Neuronal stem cell (in vitro differentiated cells): Measurements from ENCODE around the gene PPP2R1B.

ENCODE experiments used
- DNase-seq: peaks from one replicate; pipeline ENCODE4 v3.0.0-alpha.2; 2013; ENCODE audit warnings: low spot score
- H2AFZ ChIP-seq: one replicate; pipeline ENCODE4 v1.6.1; 2013; ENCODE audit warnings: mild to moderate bottlenecking, low read length, inconsistent platforms
- H2AK5ac ChIP-seq: 2 replicates; pipeline ENCODE4 v1.6.1; 2013; ENCODE audit warnings: low read depth, mild to moderate bottlenecking, inconsistent platforms, low read length, moderate library complexity, mixed read lengths
- H2BK120ac ChIP-seq: 2 replicates; pipeline ENCODE4 v1.6.1; 2013; ENCODE audit warnings: low read depth, mild to moderate bottlenecking, inconsistent platforms, low read length, moderate library complexity, mixed read lengths
- H2BK12ac ChIP-seq: one replicate; pipeline ENCODE4 v1.6.1; 2013; ENCODE audit warnings: low read length, inconsistent platforms
- H2BK15ac ChIP-seq: 2 replicates; pipeline ENCODE4 v1.6.1; 2013; ENCODE audit warnings: mild to moderate bottlenecking, low read length, inconsistent platforms, mixed read lengths
- H2BK5ac ChIP-seq: one replicate; pipeline ENCODE4 v1.6.1; 2013; ENCODE audit warnings: inconsistent platforms, mild to moderate bottlenecking, low read length, moderate library complexity
- H3K14ac ChIP-seq: one replicate; pipeline ENCODE4 v1.6.1; 2013; ENCODE audit warnings: low read length, inconsistent platforms
- H3K18ac ChIP-seq: 2 replicates; pipeline ENCODE4 v1.6.1; 2013; ENCODE audit warnings: low read length, inconsistent platforms
- H3K23ac ChIP-seq: 2 replicates; pipeline ENCODE4 v1.6.1; 2013; ENCODE audit warnings: low read depth, mild to moderate bottlenecking, mixed read lengths, low read length, inconsistent platforms; ENCODE audit not compliant: poor library complexity
- H3K27ac ChIP-seq: replicated peaks from 3 replicates; pipeline ENCODE4 v1.5.1; 2013; ENCODE audit warnings: low read length, inconsistent platforms
- H3K27me3 ChIP-seq, 3 experiments: 2 replicates each; pipeline ENCODE4 v1.6.1; 2013; ENCODE audit warnings: low read length in 3 of 3, mild to moderate bottlenecking in 2 of 3, inconsistent platforms in 1 of 3, low read depth in 1 of 3, mixed read lengths in 1 of 3, moderate library complexity in 1 of 3; ENCODE audit not compliant: control insufficient read depth in 3 of 3, insufficient read depth in 3 of 3
- H3K36me3 ChIP-seq, 2 donors: replicated peaks in 1 of 2; 2 replicates each; pipeline ENCODE4 v1.6.1; 2013; ENCODE audit warnings: low read length in 2 of 2; ENCODE audit not compliant: control insufficient read depth in 2 of 2, insufficient read depth in 2 of 2
- H3K4ac ChIP-seq: 2 replicates; pipeline ENCODE4 v1.6.1; 2013; ENCODE audit warnings: inconsistent platforms, mild to moderate bottlenecking, low read length, moderate library complexity
- H3K4me1 ChIP-seq, 2 donors: 1 replicate in 1 of 2; 2 replicates in 1 of 2; pipeline ENCODE4 v1.6.1; 2013; ENCODE audit warnings: low read length in 2 of 2, low read depth in 1 of 2; ENCODE audit not compliant: control insufficient read depth in 2 of 2, insufficient read depth in 1 of 2
- H3K4me2 ChIP-seq: one replicate; pipeline ENCODE4 v1.6.1; 2013; ENCODE audit warnings: mild to moderate bottlenecking, low read length, inconsistent platforms; ENCODE audit not compliant: insufficient read depth, poor library complexity, severe bottlenecking
- H3K4me3 ChIP-seq, 2 donors: 2 replicates each; pipeline ENCODE4 v1.5.1; 2013; ENCODE audit warnings: low read length in 2 of 2, mild to moderate bottlenecking in 2 of 2, inconsistent platforms in 1 of 2, moderate library complexity in 1 of 2
- H3K79me1 ChIP-seq: one replicate; pipeline ENCODE4 v1.6.1; 2013; ENCODE audit warnings: low read depth, mild to moderate bottlenecking, inconsistent platforms, low read length, moderate library complexity
- H3K9ac ChIP-seq: one replicate; pipeline ENCODE4 v1.6.1; 2013; ENCODE audit warnings: mild to moderate bottlenecking, low read depth, low read length, inconsistent platforms; ENCODE audit not compliant: poor library complexity
- H3K9me3 ChIP-seq, 2 donors: replicated peaks in 1 of 2; 2 replicates each; pipeline versions ENCODE3 to v1.6.1; 2013; ENCODE audit warnings: low read length in 2 of 2, mild to moderate bottlenecking in 2 of 2, inconsistent platforms in 1 of 2, low read depth in 1 of 2, mixed read lengths in 1 of 2, moderate library complexity in 1 of 2; ENCODE audit not compliant: control insufficient read depth in 2 of 2, insufficient read depth in 1 of 2
- H4K8ac ChIP-seq: one replicate; pipeline ENCODE4 v1.6.1; 2013; ENCODE audit warnings: low read depth, mild to moderate bottlenecking, inconsistent platforms, low read length, moderate library complexity
- H4K91ac ChIP-seq: one replicate; pipeline ENCODE4 v1.6.1; 2013; ENCODE audit warnings: low read length, low read depth, mild to moderate bottlenecking, inconsistent platforms; ENCODE audit not compliant: poor library complexity
- WGBS, 2 donors: extraction: QIAGEN DNeasy Blood & Tissue Kit; methylation state at CpG; one replicate each; pipeline ENCODE4 v1.1.7; 2013; ENCODE audit warnings: missing lambda C conversion rate in 2 of 2, mixed read lengths in 1 of 2; ENCODE audit not compliant: insufficient read length in 2 of 2, insufficient replicate concordance in 1 of 2; ENCODE audit errors: extremely low coverage in 2 of 2; 5-methylcytosine and 5-hydroxymethylcytosine counted together

The PPP2R1B gene

DNA sequence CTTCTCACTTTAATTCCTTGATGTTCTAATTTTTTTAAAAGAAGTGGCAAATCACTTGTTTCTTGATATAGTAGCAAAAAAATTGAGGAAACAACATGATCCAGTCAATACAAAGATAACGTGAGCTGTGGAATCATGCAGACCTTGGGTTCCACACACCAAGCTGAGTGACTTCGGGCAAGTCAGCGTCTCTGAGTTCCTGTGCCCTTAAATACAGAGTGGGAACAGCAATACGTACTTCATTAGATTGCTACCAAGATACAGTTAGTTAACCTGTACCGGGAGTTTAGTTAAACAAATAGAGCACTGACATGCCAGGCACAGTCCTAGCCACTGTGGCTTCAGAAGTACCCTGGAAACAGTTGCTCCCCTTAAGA lies 58.5 kb downstream of the PPP2R1B start:
- Histone ChIP-seq H3K4me2 (no peak overlapping the region), H4K8ac (no peak overlapping the region), H3K36me3 (peaks cover 15 to 86% of the 10 kb centered on the region in 2 donors), H3K14ac (no peak overlapping the region), H3K4me3 (no peak overlapping the region), H2BK5ac (no peak overlapping the region), H3K79me1 (no peaks in the 10 kb centered on the region), H3K9me3 (no peaks in the 10 kb centered on the region), H3K27ac (no peak overlapping the region), H3K9ac (no peak overlapping the region), H2AK5ac (no peak overlapping the region), H2AFZ (no peak overlapping the region), H2BK120ac (no peak overlapping the region), H3K23ac (no peak overlapping the region), H2BK15ac (no peak overlapping the region), H3K18ac (no peak overlapping the region), H3K4me1 (no peaks in the 10 kb centered on the region), H3K4ac (no peak overlapping the region), H3K27me3 (no peaks in the 10 kb centered on the region), H4K91ac (no peak overlapping the region), H2BK12ac (no peak overlapping the region)
- WGBS, 2 donors = no CpG with 5 or more reads among the region's 5 CpGs
- DNase-seq = no peak

DNA sequence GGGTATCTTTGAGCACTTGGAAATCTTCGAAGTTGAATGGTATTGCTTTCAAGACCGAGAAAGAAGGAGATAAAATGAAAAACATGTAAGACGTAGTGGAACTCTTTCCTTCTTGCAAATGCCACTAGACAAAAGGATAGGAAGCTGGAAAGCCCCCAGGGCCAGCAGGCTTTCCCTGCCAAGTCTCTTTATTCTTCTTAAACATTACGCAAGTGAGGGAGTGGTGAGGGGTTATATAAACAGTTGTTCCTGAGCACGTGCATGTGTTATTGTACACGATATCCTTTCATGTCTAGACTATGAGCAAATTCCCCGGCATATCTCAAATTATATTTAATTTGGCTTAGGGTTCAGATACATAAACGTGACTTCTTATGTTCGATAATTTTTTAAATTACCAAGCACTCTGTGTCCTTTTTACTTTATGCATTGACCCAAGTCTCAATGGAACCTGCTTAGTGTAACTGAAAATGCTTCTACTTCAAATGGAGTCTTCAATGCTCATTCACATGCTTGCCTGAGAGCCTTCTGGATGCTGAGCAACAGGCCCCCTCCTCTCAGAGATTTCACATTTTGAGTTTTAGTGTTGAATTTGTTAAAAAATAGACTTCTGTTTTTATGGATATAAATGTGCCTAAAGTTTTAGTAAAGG lies 59.0 kb downstream of the PPP2R1B start:
- H4K8ac ChIP-seq = no peak overlapping the region
- H3K9ac ChIP-seq = no peak overlapping the region
- no peaks in the 10 kb centered on the region for H3K4me1 ChIP-seq
- no peak overlapping the region for H3K4me2 ChIP-seq
- H2AFZ ChIP-seq = no peak overlapping the region
- no peak overlapping the region for H3K4ac ChIP-seq
- no peak for DNase-seq
- H2BK15ac ChIP-seq = no peak overlapping the region
- H3K4me3 ChIP-seq = no peak overlapping the region
- H3K23ac ChIP-seq = no peak overlapping the region
- H3K27ac ChIP-seq = no peak overlapping the region
- H4K91ac ChIP-seq = no peak overlapping the region
- no CpG with 5 or more reads among the region's 9 CpGs for WGBS, 2 donors
- H2BK5ac ChIP-seq = no peak overlapping the region
- H3K79me1 ChIP-seq = no peaks in the 10 kb centered on the region
- H3K36me3 ChIP-seq = peaks cover 13 to 84% of the 10 kb centered on the region in 2 donors
- no peaks in the 10 kb centered on the region for H3K27me3 ChIP-seq
- no peaks in the 10 kb centered on the region for H3K9me3 ChIP-seq
- no peak overlapping the region for H3K18ac ChIP-seq
- H2BK120ac ChIP-seq = no peak overlapping the region
- H2AK5ac ChIP-seq = no peak overlapping the region
- H3K14ac ChIP-seq = no peak overlapping the region
- no peak overlapping the region for H2BK12ac ChIP-seq

DNA sequence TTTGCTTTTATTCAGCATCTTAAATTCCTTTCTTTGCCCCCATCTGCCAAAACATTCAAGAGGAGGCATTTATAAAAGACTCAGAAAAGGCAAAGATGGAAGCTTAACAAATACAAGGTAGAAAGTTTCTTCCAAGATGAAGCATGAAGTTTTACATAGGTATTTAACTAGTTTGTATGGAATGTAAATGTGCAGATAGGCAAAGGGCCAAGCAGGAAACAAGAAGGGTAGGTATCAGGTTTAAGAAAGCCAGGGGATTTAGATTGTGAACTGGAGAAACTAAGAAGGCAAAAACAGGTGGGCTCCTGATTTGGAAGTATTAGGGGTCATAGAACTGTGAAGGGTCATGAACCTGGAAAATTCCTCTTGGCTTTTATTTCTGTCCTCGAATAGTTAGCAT lies 62.6 kb downstream of the PPP2R1B start:
- H3K4me3 ChIP-seq = no peak overlapping the region
- H3K27me3 ChIP-seq = no peaks in the 10 kb centered on the region
- H2BK15ac ChIP-seq = no peak overlapping the region
- H3K18ac ChIP-seq = no peak overlapping the region
- no peak overlapping the region for H4K8ac ChIP-seq
- no peak overlapping the region for H2BK12ac ChIP-seq
- no peak overlapping the region for H2BK5ac ChIP-seq
- no peak overlapping the region for H3K23ac ChIP-seq
- H3K4ac ChIP-seq = no peak overlapping the region
- H3K79me1 ChIP-seq = no peaks in the 10 kb centered on the region
- no peak overlapping the region for H3K9ac ChIP-seq
- H3K27ac ChIP-seq = no peak overlapping the region
- no CpG with 5 or more reads among the region's 1 CpG for WGBS, 2 donors
- H3K36me3 ChIP-seq = peaks cover 8 to 64% of the 10 kb centered on the region in 2 donors
- no peaks in the 10 kb centered on the region for H3K9me3 ChIP-seq
- no peak overlapping the region for H2BK120ac ChIP-seq
- H3K14ac ChIP-seq = no peak overlapping the region
- H2AK5ac ChIP-seq = no peak overlapping the region
- H3K4me1 ChIP-seq = no peaks in the 10 kb centered on the region
- no peak for DNase-seq
- no peak overlapping the region for H3K4me2 ChIP-seq
- H2AFZ ChIP-seq = no peak overlapping the region
- no peak overlapping the region for H4K91ac ChIP-seq

DNA sequence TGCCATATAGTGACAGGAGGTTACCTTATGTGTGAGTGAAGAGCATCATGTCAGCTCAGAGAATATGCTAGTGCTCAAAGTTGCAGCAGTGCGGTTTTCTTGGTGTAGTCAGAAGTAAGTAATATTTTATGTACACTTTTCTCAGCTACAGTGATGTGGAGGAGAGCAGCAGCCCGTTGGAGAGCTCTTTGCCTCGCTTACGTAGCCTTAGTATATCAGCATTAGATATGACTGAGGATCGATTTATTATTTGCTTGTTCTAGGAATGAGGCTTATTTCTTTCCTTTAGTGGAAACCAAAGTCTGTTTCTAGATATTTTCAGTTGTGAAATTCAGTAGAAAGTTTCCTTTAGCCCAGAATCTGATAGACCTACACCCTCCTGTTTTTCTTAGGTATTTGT lies 63.6 kb downstream of the PPP2R1B start:
- Histone ChIP-seq H3K9me3 (no peaks in the 10 kb centered on the region), H3K18ac (no peak overlapping the region), H2AFZ (no peak overlapping the region), H3K4me1 (no peaks in the 10 kb centered on the region), H3K9ac (no peak overlapping the region), H3K14ac (no peak overlapping the region), H2BK15ac (no peak overlapping the region), H4K8ac (no peak overlapping the region), H3K4me3 (no peak overlapping the region), H2AK5ac (no peak overlapping the region), H2BK12ac (no peak overlapping the region), H4K91ac (no peak overlapping the region), H2BK120ac (no peak overlapping the region), H2BK5ac (no peak overlapping the region), H3K27ac (no peak overlapping the region), H3K36me3 (peaks cover 5 to 55% of the 10 kb centered on the region in 2 donors), H3K79me1 (no peaks in the 10 kb centered on the region), H3K27me3 (no peaks in the 10 kb centered on the region), H3K23ac (no peak overlapping the region), H3K4me2 (no peak overlapping the region), H3K4ac (no peak overlapping the region)
- no peak for DNase-seq
- WGBS, 2 donors = no CpG with 5 or more reads among the region's 5 CpGs
